HepG2 (cell line): ENCODE measurements around the gene ZNF792. TPM values are rescaled to one million over a fixed set of nuclear protein-coding genes. Genes with fewer than 3 reads are reported as not detected.

Experiments
- ATAC-seq: fragments of 200-7000 bp; cut with Tn5 transposase; 3 replicates; pipeline ENCODE4 v1.9.1; 2020; ENCODE audit warnings: mild to moderate bottlenecking, moderate library complexity
- BruUV-seq: library from RNA; stranded (reverse); fragments of 400-500 nt; replicated peaks from 2 replicates; lab custom pipeline; 2021; lab: Mats Ljungman, UMichigan
- CTCF ChIA-PET: fragments of 300-600 bp; formaldehyde crosslinking; extraction: SDS; loops from one replicate; lab custom pipeline; 2021; ENCODE audit warnings: low total read pairs, inconsistent platforms, low intra/inter-chr PET ratio; lab: Yijun Ruan, JAX
- POLR2A ChIA-PET: fragments of 350-600 bp; sonication (Branson Sonifier 250); formaldehyde crosslinking; loops from one replicate; lab custom pipeline; 2020; ENCODE audit warnings: antibody characterized with exemption, inconsistent platforms; lab: Yijun Ruan, JAX
- DNase-seq: peaks from one replicate; pipeline ENCODE4 v3.0.0-alpha.2; 2015; ENCODE audit warnings: low spot score
- FAIRE-seq: peaks from 3 replicates; lab custom pipeline; 2011; peaks lifted over from hg19 to GRCh38; lab: Jason Lieb, UNC
- H2AFZ ChIP-seq: one replicate; pipeline ENCODE4 v1.6.1; 2011; ENCODE audit warnings: low read length, inconsistent platforms
- H3K27ac ChIP-seq: fragments of 300-600 bp; 3 replicates; pipeline ENCODE4 v1.8.0; 2011; ENCODE audit warnings: mixed run types, mild to moderate bottlenecking, mixed read lengths, low read length, inconsistent platforms; ENCODE audit not compliant: insufficient read depth; ENCODE audit errors: extremely low read length
- H3K27me3 ChIP-seq, 2 experiments: fragments of 200-600 bp in 1 of 2; 2 replicates in 1 of 2; 3 replicates in 1 of 2; pipeline versions ENCODE4 v1.6.0 to v1.8.0; 2011; ENCODE audit warnings: low read length in 2 of 2, mild to moderate bottlenecking in 2 of 2, moderate library complexity in 2 of 2, inconsistent platforms in 1 of 2; ENCODE audit not compliant: insufficient read depth in 2 of 2, control insufficient read depth in 1 of 2
- H3K36me3 ChIP-seq, 2 experiments: fragments of 200-600 bp in 1 of 2; replicated peaks in 1 of 2; 2 replicates in 1 of 2; 3 replicates in 1 of 2; pipeline versions ENCODE4 v1.5.1 to v1.8.0; 2011; ENCODE audit warnings: low read length in 2 of 2, inconsistent platforms in 1 of 2; ENCODE audit not compliant: insufficient read depth in 2 of 2, control insufficient read depth in 1 of 2
- H3K4me1 ChIP-seq: 2 replicates; pipeline ENCODE4 v1.5.1; 2012; ENCODE audit warnings: low read length, inconsistent platforms; ENCODE audit not compliant: insufficient read depth
- H3K4me2 ChIP-seq: 2 replicates; pipeline ENCODE4 v1.6.0; 2011; ENCODE audit warnings: low read depth, low read length, inconsistent platforms
- H3K4me3 ChIP-seq, 3 experiments: fragments of 200-600 bp in 1 of 3; sonication (generic), shearing (Covaris generic) in 1 of 3; replicated peaks in 1 of 3; 2 replicates each; pipeline ENCODE4 v1.5.1; 2011 to 2016; ENCODE audit warnings: low read length in 3 of 3, inconsistent platforms in 2 of 3, low read depth in 2 of 3, mild to moderate bottlenecking in 2 of 3, control low read depth in 1 of 3, mixed read lengths in 1 of 3; ENCODE audit not compliant: insufficient read depth in 1 of 3
- H3K79me2 ChIP-seq: one replicate; pipeline ENCODE4 v1.6.1; 2011; ENCODE audit warnings: low read length, inconsistent platforms; ENCODE audit not compliant: insufficient read depth
- H3K9ac ChIP-seq: 2 replicates; pipeline ENCODE4 v1.6.0; 2011; ENCODE audit warnings: mild to moderate bottlenecking, low read depth, low read length, inconsistent platforms; ENCODE audit not compliant: insufficient read depth
- H3K9me3 ChIP-seq: 2 replicates; pipeline ENCODE4 v1.5.1; 2012; ENCODE audit warnings: mild to moderate bottlenecking, low read length
- H4K20me1 ChIP-seq: 2 replicates; pipeline ENCODE4 v1.6.0; 2011; ENCODE audit warnings: inconsistent platforms, mild to moderate bottlenecking, low read length, moderate library complexity; ENCODE audit not compliant: insufficient read depth
- CCAR2 ChIP-seq: fragments of 200-400 bp; formaldehyde crosslinking; optimal IDR thresholded peaks from 2 replicates; pipeline ENCODE3; 2018; ENCODE audit warnings: low read depth, mild to moderate bottlenecking, low read length, moderate library complexity
- ELF3 ChIP-seq: IDR thresholded peaks from 2 replicates; pipeline ENCODE4 v1.6.1; 2016; ENCODE audit warnings: missing genetic modification reagents, missing compliant biosample characterization
- HNF4G ChIP-seq, 2 experiments: sonication (generic) in 1 of 2; formaldehyde crosslinking in 1 of 2; IDR thresholded peaks; 2 replicates each; pipeline versions ENCODE4 v1.4.0 to v1.6.1; 2011 to 2020; ENCODE audit warnings: borderline replicate concordance in 2 of 2, low read depth in 2 of 2, mild to moderate bottlenecking in 2 of 2, low read length in 1 of 2, missing genetic modification reagents in 1 of 2, moderate library complexity in 1 of 2
- HOXA7 ChIP-seq: sonication (generic); formaldehyde crosslinking; IDR thresholded peaks from 2 replicates; pipeline ENCODE4 v1.8.1; 2022; ENCODE audit warnings: mild to moderate bottlenecking, missing genetic modification reagents, moderate library complexity
- MAFK ChIP-seq, 2 experiments: IDR thresholded peaks in 1 of 2; conservative IDR thresholded peaks in 1 of 2; 2 replicates each; pipeline ENCODE4 v1.6.1; 2011; ENCODE audit warnings: improper control_type of control experiment in 2 of 2, low read length in 2 of 2
- NCOA1 ChIP-seq: sonication (generic); formaldehyde crosslinking; IDR thresholded peaks from 2 replicates; pipeline ENCODE4 v1.9.0; 2021; ENCODE audit warnings: missing genetic modification reagents
- SETDB1 ChIP-seq: sonication (generic); formaldehyde crosslinking; IDR thresholded peaks from 2 replicates; pipeline ENCODE4 v1.5.1; 2020; ENCODE audit warnings: missing genetic modification reagents, mild to moderate bottlenecking, borderline replicate concordance
- THYN1 ChIP-seq: sonication (generic); formaldehyde crosslinking; IDR thresholded peaks from 2 replicates; pipeline ENCODE4 v1.8.1; 2023; ENCODE audit warnings: low read depth, mild to moderate bottlenecking, moderate library complexity, missing genetic modification reagents, borderline replicate concordance
- ZFP36L2 ChIP-seq: sonication (generic); formaldehyde crosslinking; IDR thresholded peaks from 2 replicates; pipeline ENCODE4 v1.4.0; 2020; ENCODE audit warnings: missing genetic modification reagents
- ZNF251 ChIP-seq: sonication (generic); formaldehyde crosslinking; IDR thresholded peaks from 2 replicates; pipeline ENCODE4 v1.9.0; 2021; ENCODE audit warnings: mild to moderate bottlenecking, missing genetic modification reagents
- ZNF263 ChIP-seq: sonication (generic); formaldehyde crosslinking; IDR thresholded peaks from 2 replicates; pipeline ENCODE4 v1.4.0; 2020; ENCODE audit warnings: missing genetic modification reagents
- ZNF598 ChIP-seq: sonication (generic); formaldehyde crosslinking; IDR thresholded peaks from 2 replicates; pipeline ENCODE4 v1.5.1; 2020; ENCODE audit warnings: mild to moderate bottlenecking, missing genetic modification reagents, borderline replicate concordance
- ZNF792 ChIP-seq: IDR thresholded peaks from 2 replicates; pipeline ENCODE4 v1.6.1; 2016
- ZNF83 ChIP-seq: sonication (generic); formaldehyde crosslinking; IDR thresholded peaks from 2 replicates; pipeline ENCODE4 v1.4.0; 2020; ENCODE audit warnings: missing genetic modification reagents, mild to moderate bottlenecking, borderline replicate concordance
- WGBS: methylation state at CpG from one replicate; pipeline ENCODE4 v1.1.6; 2017; ENCODE audit warnings: low lambda C conversion rate; 5-methylcytosine and 5-hydroxymethylcytosine counted together
- in situ Hi-C: cut with HindIII; loops from 2 replicates; pipeline ENCODE4 v1.10.0; 2017; ENCODE audit warnings: low pct_unique_long_range_greater_than_20kb; ENCODE audit not compliant: extremely low pct_ligation_motif_present
- intact Hi-C: fragments of 100-400 bp; cut with micrococcal nuclease; formaldehyde crosslinking; loops from one replicate; pipeline ENCODE4 v1.10.0; 2022; ENCODE audit not compliant: unreplicated experiment
- polyA plus RNA-seq, 8 experiments: library from polyadenylated mRNA; depleted of rRNA in 3 of 8; stranded (reverse) in 7 of 8; unstranded in 1 of 8; fragments of >200 nt; fragmentation: Illumina TruSeq in 4 of 8; extraction: Trizol in 4 of 8; gene quantifications; 2 replicates each; pipeline versions ENCODE4 v1.2.1 to v1.2.3, GENCODE V29; 2011 to 2016; ENCODE audit warnings: low read depth in 4 of 8, missing spikeins in 1 of 8, mixed read lengths in 1 of 8; ENCODE audit not compliant: insufficient read depth in 1 of 8
- total RNA-seq, 5 experiments: library from RNA; depleted of rRNA; stranded (reverse); fragments of >200 nt; fragmentation: Illumina TruSeq; extraction: Trizol; gene quantifications; 2 replicates each; pipeline ENCODE4 v1.2.3, GENCODE V29; 2016; ENCODE audit warnings: low read depth in 1 of 5
- TF ChIP-seq, protein P1 (sequence below): sonication (generic); formaldehyde crosslinking; IDR thresholded peaks from 2 replicates; pipeline ENCODE4 v1.4.0; 2020; ENCODE audit warnings: missing genetic modification reagents
- TF ChIP-seq, protein P2 (sequence below): sonication (generic); formaldehyde crosslinking; IDR thresholded peaks from 2 replicates; pipeline ENCODE4 v1.5.0; 2020; ENCODE audit warnings: mild to moderate bottlenecking, missing genetic modification reagents, borderline replicate concordance

The ZNF792 gene
- total and polyA plus RNA-seq, 2 of the 13 experiments (the other 11 are each of a cell fraction or from before 2014, with no cell fraction given): 5.5 to 11.5 TPM

DNA sequence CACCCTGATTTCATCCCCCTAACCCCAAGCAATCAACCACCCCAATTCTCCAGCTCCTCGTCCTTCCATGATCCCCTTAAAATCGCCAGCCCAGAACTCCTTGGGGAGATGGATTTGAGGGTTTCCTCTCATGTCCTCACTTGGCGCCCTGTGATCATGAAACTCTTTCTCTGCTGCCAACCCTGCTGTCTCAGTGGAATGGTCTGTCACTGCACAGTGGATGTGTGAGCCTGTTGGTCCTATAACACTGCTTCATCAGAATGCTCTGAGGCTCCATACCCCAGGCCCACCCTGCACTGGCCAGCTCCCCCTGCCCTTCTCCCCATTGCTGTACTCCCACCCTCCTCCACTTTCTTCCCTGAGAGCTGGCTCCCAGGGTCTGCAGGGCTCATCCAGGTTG, 12.6 kb upstream of the ZNF792 start (continued):
- TF ChIP-seq ZNF598 (CRISPR knock-in tag) (no peak), ZNF251 (no peak), MAFK (conservative IDR thresholded peaks at IDR 0.05 in 1 of 2, IDR thresholded peaks at IDR 0.05 in 1 of 2; ENCODE audit: low read length in 2 of 2) (no peak), SETDB1 (CRISPR knock-in tag) (0 out of 2 replicates have a peak, but pooled peaks have one; percentile 24), CCAR2 (no peak), ZNF263 (no peak), ZFP36L2 (no peak), ZNF792 (CRISPR knock-in tag) (no peak), ZNF83 (CRISPR knock-in tag) (no peak), NCOA1 (CRISPR knock-in tag) (no peak)
- TF ChIP-seq, protein P1, sequence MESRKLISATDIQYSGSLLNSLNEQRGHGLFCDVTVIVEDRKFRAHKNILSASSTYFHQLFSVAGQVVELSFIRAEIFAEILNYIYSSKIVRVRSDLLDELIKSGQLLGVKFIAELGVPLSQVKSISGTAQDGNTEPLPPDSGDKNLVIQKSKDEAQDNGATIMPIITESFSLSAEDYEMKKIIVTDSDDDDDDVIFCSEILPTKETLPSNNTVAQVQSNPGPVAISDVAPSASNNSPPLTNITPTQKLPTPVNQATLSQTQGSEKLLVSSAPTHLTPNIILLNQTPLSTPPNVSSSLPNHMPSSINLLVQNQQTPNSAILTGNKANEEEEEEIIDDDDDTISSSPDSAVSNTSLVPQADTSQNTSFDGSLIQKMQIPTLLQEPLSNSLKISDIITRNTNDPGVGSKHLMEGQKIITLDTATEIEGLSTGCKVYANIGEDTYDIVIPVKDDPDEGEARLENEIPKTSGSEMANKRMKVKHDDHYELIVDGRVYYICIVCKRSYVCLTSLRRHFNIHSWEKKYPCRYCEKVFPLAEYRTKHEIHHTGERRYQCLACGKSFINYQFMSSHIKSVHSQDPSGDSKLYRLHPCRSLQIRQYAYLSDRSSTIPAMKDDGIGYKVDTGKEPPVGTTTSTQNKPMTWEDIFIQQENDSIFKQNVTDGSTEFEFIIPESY (CRISPR knock-in tag): peak; percentile 59; the same call in 1 of the 2 replicates

- peak overlapping the region; percentile 1; the same call in 1 of the 2 replicates for H3K4me2 ChIP-seq
- FAIRE-seq (peak; percentile 42), ATAC-seq (peak; percentile 46; the same call in 1 of the 3 replicates), DNase-seq (peak; percentile 45)
- no peaks in the 10 kb centered on the region for H4K20me1 ChIP-seq
- no TSS peak for BruUV-seq
- no peak overlapping the region for H2AFZ ChIP-seq
- H3K4me3 ChIP-seq: no peak overlapping the region
- H3K9me3 ChIP-seq: peaks cover 18% of the 10 kb centered on the region
- in situ Hi-C loops (no loop called here), intact Hi-C loops (loop anchor here (2.0 kb wide), 1 partner anchor 76 kb away; no protein-coding TSS in a partner anchor)
- H3K9ac ChIP-seq: no peak overlapping the region
- 16% methylated on average over 5 of the region's 5 CpGs for WGBS
- no peak overlapping the region for H3K27ac ChIP-seq
- H3K27me3 ChIP-seq: peaks cover 0 to 20% of the 10 kb centered on the region in 2 experiments; a peak in 2 of 5 replicates
- H3K79me2 ChIP-seq: no peaks in the 10 kb centered on the region
- H3K36me3 ChIP-seq: no peaks in the 10 kb centered on the region
- ChIA-PET CTCF (no interaction called here), POLR2A (interaction anchor here (1.6 kb wide), 1 partner anchor 32 kb away, joined by 10 read pairs; no protein-coding TSS in a partner anchor)
- H3K4me1 ChIP-seq: peaks cover 55% of the 10 kb centered on the region
- peak; percentile 44; the same call in 1 of the 2 replicates for TF ChIP-seq HNF4G (IDR thresholded peaks at IDR 0.05; ENCODE audit: borderline replicate concordance, low read depth, low read length)
- no peak for TF ChIP-seq HNF4G (CRISPR knock-in tag; IDR thresholded peaks at IDR 0.05; ENCODE audit: borderline replicate concordance, low read depth)
- no peak for TF ChIP-seq HOXA7
- TF ChIP-seq ELF3: peak; percentile 56; the same call in 1 of the 2 replicates
- TF ChIP-seq, protein P2, sequence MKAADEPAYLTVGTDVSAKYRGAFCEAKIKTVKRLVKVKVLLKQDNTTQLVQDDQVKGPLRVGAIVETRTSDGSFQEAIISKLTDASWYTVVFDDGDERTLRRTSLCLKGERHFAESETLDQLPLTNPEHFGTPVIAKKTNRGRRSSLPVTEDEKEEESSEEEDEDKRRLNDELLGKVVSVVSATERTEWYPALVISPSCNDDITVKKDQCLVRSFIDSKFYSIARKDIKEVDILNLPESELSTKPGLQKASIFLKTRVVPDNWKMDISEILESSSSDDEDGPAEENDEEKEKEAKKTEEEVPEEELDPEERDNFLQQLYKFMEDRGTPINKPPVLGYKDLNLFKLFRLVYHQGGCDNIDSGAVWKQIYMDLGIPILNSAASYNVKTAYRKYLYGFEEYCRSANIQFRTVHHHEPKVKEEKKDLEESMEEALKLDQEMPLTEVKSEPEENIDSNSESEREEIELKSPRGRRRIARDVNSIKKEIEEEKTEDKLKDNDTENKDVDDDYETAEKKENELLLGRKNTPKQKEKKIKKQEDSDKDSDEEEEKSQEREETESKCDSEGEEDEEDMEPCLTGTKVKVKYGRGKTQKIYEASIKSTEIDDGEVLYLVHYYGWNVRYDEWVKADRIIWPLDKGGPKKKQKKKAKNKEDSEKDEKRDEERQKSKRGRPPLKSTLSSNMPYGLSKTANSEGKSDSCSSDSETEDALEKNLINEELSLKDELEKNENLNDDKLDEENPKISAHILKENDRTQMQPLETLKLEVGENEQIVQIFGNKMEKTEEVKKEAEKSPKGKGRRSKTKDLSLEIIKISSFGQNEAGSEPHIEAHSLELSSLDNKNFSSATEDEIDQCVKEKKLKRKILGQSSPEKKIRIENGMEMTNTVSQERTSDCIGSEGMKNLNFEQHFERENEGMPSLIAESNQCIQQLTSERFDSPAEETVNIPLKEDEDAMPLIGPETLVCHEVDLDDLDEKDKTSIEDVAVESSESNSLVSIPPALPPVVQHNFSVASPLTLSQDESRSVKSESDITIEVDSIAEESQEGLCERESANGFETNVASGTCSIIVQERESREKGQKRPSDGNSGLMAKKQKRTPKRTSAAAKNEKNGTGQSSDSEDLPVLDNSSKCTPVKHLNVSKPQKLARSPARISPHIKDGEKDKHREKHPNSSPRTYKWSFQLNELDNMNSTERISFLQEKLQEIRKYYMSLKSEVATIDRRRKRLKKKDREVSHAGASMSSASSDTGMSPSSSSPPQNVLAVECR (CRISPR knock-in tag): no peak
- no peak for TF ChIP-seq THYN1 (CRISPR knock-in tag)
Measured at GRCh38 chr19:34975056-34975455, 11.0 kb upstream of the ZNF792 start.
